Fibroblast of the aortic adventitia (primary cell): Measurements from ENCODE around the gene COL5A3. TPM values are rescaled to one million over a fixed set of nuclear protein-coding genes. Genes with fewer than 3 reads are reported as not detected.

Source experiments
- DNase-seq: peaks from one replicate; pipeline ENCODE4 v3.0.0-alpha.2; 2010; ENCODE audit warnings: low read depth
- H3K4me3 ChIP-seq: 2 replicates; pipeline ENCODE4 v1.5.1; 2011; ENCODE audit warnings: low read depth, mild to moderate bottlenecking, control low read depth, low read length, moderate library complexity
- total RNA-seq: library from RNA; depleted of rRNA; stranded (reverse); fragments of >200 nt; gene quantifications from 2 replicates; pipeline ENCODE4 v1.2.3, GENCODE V29; 2012; ENCODE audit warnings: low replicate concordance
- TF ChIP-seq, protein P1 (sequence below): IDR thresholded peaks from 2 replicates; pipeline ENCODE4 v1.5.1; 2011; ENCODE audit warnings: mild to moderate bottlenecking, low read length, control low read depth, inconsistent platforms; ENCODE audit not compliant: insufficient read depth

COL5A3 gene
- total RNA-seq, 1 donor: 4.1 TPM

DNA sequence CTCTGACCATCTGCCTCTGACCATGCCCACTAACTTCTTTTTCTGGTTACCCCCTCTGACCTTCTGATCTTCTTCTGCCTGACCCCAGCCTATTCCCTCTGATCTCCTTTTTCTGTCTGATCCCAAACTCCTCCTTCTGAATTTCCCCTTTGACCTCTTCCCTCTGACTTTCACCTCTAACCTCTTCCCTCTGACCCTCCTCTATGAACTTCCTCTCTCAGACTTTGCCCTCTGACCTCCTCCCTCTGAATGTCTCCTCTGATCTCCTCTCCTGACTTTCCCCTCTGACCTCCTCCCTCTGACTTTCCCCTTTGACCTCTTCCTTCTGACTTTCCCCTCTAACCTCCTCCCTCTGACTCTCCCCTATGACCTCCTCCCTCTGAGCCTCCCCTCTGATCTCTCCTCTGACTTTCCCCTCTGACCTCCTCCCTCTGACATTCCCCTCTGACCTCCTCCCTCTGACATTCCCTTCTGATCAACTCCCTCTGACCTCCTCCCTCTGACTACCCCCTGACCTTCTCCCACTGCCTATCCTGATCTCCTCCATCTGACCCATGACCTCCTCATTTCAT, 3.5 kb downstream of the COL5A3 start:
- H3K4me3 ChIP-seq: no peak overlapping the region
- TF ChIP-seq, protein P1, sequence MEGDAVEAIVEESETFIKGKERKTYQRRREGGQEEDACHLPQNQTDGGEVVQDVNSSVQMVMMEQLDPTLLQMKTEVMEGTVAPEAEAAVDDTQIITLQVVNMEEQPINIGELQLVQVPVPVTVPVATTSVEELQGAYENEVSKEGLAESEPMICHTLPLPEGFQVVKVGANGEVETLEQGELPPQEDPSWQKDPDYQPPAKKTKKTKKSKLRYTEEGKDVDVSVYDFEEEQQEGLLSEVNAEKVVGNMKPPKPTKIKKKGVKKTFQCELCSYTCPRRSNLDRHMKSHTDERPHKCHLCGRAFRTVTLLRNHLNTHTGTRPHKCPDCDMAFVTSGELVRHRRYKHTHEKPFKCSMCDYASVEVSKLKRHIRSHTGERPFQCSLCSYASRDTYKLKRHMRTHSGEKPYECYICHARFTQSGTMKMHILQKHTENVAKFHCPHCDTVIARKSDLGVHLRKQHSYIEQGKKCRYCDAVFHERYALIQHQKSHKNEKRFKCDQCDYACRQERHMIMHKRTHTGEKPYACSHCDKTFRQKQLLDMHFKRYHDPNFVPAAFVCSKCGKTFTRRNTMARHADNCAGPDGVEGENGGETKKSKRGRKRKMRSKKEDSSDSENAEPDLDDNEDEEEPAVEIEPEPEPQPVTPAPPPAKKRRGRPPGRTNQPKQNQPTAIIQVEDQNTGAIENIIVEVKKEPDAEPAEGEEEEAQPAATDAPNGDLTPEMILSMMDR: no peak
- no peak for DNase-seq

DNA sequence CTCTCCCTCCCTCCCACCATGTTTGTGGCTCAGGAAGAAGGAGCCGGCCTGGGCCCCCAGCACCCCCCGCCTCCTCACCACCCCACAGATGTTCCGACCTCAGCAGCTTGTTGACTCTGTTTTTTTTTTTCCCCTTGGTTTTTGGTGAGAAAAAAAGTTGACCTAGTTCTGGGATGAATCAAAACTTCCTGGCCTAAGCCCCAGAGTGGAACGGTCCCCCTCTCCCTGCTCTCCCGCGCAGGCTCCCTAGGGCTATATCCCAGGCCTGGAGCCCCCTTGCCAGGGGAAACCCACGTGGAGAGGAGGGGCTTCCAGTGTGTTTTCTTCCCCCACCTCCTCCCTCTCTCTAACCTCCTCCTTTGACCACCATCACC, 4.0 kb downstream of the COL5A3 start:
- DNase-seq: peak; percentile 57
- no peak overlapping the region for H3K4me3 ChIP-seq
- TF ChIP-seq, protein P1: no peak

DNA sequence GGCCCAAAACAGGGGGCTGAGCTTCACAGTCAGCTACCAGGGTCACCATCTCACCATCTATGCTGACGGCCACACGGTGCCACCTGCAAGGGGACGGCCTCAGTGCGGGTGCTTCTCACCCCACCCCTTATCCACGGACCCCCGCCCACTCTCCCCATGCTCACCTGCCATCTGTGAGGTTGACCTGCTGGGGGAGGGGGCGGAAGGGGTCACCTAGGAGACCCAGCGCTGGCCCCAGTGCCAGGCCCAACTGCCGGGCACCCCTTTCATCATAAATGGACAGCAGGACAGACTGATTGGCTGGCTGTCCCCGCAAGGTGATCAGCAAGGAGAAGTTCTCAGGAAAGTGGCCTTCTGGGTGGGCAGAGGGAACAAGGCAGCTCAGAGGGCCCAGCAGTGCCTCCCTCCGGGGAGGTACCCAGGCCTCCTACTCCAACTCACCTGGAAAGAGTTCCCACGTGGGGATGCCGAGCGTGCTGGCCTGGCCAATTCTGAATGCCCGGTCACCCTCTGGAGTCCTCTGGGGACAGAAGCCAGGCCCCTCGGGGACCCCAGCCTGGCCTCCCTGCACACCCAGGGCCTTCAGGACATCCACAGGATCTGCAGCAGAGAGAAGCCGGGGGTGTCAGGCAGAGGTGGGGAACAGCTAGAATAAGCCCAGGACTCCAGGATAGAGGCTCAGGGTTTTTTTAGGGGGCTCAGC, 4.5 kb downstream of the COL5A3 start:
- no peak overlapping the region for H3K4me3 ChIP-seq
- TF ChIP-seq, protein P1: no peak
- no peak for DNase-seq

DNA sequence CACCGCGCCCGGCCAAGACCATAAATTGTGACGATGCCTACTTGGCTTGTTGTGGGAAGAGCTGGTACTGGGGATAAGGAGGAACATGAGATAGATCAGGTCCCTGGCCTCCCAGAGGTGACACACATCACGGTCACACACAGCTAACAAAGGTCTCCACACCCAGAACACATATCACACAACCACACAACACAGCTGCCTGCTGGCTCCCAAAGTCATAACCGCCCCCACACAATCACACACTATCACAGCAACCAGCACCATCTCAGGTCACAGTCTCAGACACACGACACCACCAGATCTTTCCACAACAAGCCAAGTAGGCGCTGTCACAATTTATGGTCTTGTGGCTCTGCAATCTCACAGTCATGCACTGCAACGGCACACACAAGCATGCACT, 5.7 kb downstream of the COL5A3 start:
- no peak for DNase-seq
- TF ChIP-seq, protein P1: no peak
- no peak overlapping the region for H3K4me3 ChIP-seq

DNA sequence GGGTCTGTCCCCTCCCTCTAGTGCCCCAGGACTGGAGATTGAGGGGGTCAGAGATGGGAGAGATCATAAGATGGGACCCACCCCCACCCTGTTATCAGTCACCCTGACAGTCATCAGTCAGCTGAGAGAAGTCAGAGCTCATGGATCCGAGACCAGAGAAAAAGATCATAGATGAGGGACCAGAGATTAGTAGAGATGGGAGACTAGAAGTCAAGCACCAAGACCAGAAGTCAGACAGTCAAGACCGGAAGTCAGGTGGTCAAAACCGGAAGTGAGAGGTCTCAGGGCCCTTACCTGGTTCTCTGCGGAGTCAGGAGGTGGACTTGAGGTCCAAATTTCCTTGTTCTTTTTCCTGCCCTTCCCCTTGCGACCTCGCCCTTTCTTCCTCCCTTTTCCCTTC, 7.0 kb downstream of the COL5A3 start:
- no peak for DNase-seq
- TF ChIP-seq, protein P1: no peak
- H3K4me3 ChIP-seq: no peak overlapping the region

DNA sequence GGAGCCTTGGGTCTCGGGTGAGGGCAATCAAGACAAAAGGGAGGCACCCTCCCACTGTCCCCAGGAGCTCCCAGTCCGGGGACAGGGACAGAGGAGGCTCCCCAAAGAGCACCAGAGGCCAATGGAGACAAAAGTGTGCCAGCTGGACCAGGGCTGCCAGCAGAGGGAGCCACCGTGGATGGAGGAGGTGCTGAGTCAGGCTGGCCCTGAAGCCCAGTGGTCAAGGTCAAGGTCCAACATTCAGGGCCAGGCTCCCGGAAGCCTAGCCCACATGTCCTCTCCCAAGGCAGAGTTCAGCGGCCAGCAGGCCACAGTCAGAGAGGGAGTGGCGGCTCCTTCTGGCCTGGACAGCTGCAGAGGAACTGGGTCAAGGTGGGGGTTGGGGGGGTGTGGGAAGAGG, 8.4 kb downstream of the COL5A3 start:
- DNase-seq: no peak
- TF ChIP-seq, protein P1: peak; percentile 46
- no peak overlapping the region for H3K4me3 ChIP-seq
